ENCODE measurements around the gene TMEM212. TPM values are rescaled to one million over a fixed set of nuclear protein-coding genes. Genes with fewer than 3 reads are reported as not detected.

Gene TMEM212
- 0.05 TPM in 1 of 2 replicates, not detected in the other for total RNA-seq (2014; rRNA removed; shearing (Covaris generic))

DNA sequence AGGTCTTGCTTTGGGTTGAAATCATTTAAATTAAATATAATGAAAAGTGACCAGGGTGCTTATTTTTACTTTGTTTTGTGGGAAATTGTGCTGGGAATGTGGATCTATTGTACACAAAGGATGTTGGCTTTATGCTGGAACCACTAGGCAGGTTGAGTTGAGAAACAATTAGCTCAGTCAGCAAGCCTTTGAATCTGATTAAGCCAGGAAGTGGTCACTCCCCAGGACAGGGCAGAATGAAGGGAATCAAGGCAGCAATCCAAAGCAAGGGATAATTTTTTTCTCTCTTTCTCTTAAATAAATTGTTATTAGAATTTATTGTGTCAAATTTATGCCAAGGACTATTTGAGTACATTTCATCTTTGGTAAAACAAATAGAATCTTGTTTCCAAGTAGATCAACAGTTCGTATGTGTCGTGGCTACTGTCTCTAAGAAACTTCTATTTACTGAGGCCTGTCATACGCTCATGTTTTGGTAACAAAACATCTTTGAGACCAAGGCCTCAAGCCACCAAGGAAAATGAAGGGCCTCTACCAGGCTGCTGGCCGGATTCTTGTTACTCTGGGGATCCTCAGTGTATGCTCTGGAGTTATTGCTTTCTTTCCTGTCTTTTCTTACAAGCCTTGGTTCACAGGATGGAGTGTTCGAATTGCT, at the start of gene TMEM212:
TSS of gene TMEM212 (plus strand) at position 486 of the 655 bp plus-strand sequence. CDS start at position 521, 35 bp downstream.
- peak; percentile 52 for DNase-seq (ENCODE audit: low spot score)

- DNase-seq (ENCODE audit: low spot score): no peak
Observed at GRCh38 chr3:171796625-171797264, 46.4 kb upstream of the TMEM212 start.

GRCh38 chr3:171797265-171797679, 45.9 kb upstream of the TMEM212 start:
- no peak for DNase-seq (ENCODE audit: low spot score)

DNA sequence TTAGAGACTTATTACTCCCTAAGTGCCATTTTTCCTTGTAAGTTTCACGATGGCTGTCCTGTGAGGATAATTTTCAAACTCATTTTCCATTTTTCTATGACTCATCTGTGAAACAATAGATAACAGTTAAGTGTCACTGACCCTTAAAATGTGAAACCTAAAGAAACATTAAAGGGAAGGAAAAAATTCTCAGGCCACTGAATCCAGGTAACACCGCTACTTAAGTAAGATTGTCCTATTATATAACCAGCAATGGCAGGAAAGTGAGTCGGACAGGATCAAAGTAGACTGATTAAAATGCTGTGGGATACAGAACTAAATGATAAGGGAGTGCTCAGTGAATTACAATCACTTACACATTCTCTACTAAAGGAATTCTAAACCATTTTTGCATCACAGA, 45.3 kb upstream of the TMEM212 start:
- DNase-seq (ENCODE audit: low spot score): no peak

- no peak for DNase-seq (ENCODE audit: low spot score)
Observed at GRCh38 chr3:171799501-171799900, 43.6 kb upstream of the TMEM212 start.

GRCh38 chr3:171801738-171802589, 41.2 kb upstream of the TMEM212 start:
- DNase-seq (ENCODE audit: low spot score): peak; percentile 47

DNA sequence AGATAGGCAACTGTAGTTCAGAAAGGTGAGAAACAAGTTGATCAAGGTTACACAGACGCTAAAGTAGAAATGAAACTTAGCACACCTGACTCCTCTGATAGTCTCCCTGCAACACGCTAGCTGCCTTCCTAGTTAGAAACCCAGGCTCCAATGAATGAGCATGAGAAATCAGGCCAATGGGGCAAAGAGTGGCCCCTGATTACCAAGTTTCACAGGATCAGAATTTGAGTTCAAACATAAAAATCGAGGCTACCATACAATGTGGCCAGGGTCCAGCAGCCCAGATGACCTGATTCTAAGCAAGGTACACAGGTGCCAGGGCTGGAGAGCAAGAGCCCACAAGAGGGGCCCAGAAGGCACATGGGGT, 40.6 kb upstream of the TMEM212 start:
- peak; percentile 29 for DNase-seq (ENCODE audit: low spot score)

DNA sequence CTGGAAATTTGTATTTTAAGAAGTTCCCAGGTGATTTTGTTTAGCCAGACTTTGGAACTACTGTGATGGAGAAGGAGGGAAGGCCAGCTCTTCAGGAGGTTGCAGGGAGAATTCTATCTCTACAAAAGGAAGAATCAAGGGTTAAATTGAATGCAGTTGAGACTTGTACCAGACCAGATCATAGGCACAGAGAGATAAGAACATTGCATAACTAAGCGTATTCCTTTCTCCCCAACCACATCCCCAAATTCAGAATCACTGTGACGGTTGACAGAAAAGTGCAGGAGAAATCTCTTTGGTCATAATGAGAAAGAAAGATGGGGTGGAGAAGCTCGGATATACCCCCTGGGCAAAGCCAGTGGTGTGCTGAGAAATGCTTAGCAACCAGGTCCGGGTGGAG, 40.1 kb upstream of the TMEM212 start:
- no peak for DNase-seq (ENCODE audit: low spot score)

DNA sequence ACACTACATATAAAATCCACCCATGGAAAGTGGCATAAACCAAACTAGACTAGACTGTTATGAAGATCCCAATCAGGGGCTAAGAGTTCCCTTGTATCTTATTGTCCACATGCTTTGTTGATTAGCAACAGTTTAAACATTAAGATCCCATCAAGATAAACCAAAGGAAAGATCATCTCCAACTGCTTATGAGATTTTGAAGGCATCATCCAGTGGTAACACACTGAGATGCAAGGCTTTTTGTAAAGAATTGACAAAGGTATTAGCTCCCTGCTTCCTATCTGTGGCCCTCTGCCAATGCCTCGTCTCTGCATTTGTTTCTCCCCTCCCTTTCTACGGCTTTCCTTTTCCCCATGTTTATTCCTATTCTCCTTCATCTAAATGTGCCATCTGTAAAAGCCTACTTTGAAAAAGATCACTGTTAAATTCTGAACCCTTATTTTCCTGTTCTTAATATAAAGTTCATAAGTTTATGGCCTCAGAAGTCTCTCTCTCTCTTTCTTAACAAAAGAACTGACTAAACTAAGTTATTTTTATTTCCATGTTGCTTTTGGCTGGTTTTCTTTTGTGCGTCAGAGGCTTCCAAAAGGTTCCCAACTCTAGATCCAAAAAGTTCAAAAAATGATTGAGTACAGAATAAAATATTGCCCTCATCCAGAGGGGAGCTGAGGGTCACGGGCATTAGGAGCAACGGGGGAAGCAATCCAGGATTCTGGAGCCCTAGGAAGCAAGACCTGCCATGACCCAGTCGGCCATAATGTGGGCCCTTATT, 38.3 kb upstream of the TMEM212 start:
- no peak for DNase-seq (ENCODE audit: low spot score)

GRCh38 chr3:171805687-171806086, 37.5 kb upstream of the TMEM212 start:
- no peak for DNase-seq (ENCODE audit: low spot score)

GRCh38 chr3:171806200-171807128, 36.7 kb upstream of the TMEM212 start:
- DNase-seq (ENCODE audit: low spot score): peak; percentile 77

DNA sequence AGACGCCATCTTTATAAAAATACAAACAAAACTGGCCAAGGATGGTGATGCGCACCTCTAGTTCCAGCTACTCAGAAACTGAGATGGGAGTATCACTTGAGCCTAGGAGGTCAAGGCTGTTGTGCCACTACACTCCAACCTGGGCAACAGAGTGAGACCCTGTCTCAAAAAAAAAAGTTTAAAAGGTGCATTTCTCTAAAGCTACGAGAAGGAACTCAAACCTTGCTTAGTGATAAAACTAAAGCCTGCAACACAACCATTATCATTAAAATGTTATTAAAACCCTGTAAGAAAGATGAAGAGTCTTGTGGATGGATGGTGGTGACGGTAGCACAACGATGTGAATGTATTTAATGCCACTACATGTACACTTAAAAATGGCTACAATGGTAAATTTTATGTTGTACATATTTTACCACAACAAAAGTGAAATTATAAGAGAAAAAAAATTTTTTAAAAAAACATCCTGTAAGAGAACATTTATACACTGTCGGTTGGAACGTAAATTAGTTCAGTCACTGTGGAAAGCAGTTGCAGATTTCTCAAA, 35.9 kb upstream of the TMEM212 start:
- DNase-seq (ENCODE audit: low spot score): no peak

- no peak for DNase-seq (ENCODE audit: low spot score)
Observed at GRCh38 chr3:171807806-171808205, 35.3 kb upstream of the TMEM212 start.

GRCh38 chr3:171809611-171809860, 33.6 kb upstream of the TMEM212 start:
- DNase-seq (ENCODE audit: low spot score): peak; percentile 83

DNA sequence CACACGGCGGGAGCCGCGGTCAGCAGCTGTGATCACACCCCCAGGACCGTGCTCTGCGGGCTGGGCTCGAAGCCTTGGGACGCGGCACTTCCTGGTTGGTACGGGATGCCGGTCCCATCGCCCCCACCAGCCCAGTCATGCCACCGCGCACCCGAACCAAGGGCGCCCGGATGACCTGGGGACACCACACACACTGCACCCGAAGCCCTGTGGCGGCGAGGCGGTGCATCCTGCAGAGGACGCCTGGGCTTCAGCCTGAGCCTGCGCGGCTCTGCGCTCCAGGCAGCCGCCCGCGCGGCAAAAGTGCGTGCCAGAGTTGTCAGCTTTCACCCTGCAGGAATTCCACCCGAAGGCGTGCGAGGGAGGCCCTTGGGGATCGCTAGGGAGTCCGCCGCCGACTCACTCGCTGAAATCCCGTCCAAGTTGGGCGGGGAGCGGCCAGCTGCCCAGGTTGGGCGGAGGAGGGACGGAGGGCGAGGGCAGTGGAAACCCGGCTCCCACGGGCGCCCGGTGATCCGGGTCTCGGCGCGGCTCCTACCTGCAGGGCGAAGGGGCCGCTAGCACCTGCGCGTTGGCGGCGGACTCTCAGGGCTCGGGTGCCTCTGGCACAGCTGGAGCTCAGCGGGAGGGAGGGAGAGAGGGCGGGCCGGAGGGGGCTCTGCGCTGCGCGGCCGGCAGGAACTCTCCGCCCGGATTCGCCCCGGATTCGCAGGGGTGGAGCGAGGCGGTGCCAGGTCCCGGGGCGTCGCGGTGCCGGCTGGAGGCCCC, 33.1 kb upstream of the TMEM212 start, which contains the start of gene PLD1:
TSS of gene PLD1 (minus strand) at position 623 of the 768 bp plus-strand sequence. CDS start 72,432 bp downstream, outside the sequence.
- DNase-seq (ENCODE audit: low spot score): peak; percentile 88

GRCh38 chr3:171810629-171811294, 32.4 kb upstream of the TMEM212 start:
- no peak for DNase-seq (ENCODE audit: low spot score)

DNA sequence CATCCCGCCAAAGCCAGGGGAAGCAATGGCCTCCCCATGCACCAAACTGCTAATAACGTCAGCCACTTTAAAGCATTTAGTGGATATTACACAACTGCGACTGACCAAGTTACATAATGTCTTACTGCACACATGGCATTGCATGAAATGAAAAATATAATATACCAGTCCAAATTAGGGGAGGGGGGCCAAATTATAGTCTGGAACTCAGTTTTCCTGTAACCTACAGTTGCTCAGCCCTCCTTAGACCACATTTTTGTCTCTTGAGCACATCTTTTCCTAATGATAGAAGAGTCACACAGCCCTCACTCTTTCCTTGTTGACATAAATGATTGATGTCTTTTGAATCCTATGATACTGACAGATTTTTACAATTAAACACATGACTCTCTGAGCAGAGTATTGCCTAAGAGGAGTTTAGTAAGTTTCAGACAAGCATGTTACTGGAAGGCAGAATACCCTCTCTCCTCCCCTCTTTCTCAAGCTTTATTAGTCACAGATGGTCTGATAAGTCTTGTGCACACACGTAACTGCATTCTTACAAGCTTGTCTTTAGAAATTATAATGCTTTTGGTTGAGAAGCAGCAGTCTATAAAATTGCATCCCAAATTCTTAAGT, 31.7 kb upstream of the TMEM212 start:
- DNase-seq (ENCODE audit: low spot score): peak; percentile 62

GRCh38 chr3:171811913-171812335, 31.2 kb upstream of the TMEM212 start:
- DNase-seq (ENCODE audit: low spot score): no peak

Measured in HT-29 (cell line).